HPDE6-E6E7 (cell line): ENCODE measurements around the gene SOX2.

Experiments
- DNase-seq: peaks from one replicate; pipeline ENCODE4 v3.0.0; 2011; ENCODE audit warnings: missing footprints; ENCODE audit errors: extremely low spot score

The SOX2 gene

DNA sequence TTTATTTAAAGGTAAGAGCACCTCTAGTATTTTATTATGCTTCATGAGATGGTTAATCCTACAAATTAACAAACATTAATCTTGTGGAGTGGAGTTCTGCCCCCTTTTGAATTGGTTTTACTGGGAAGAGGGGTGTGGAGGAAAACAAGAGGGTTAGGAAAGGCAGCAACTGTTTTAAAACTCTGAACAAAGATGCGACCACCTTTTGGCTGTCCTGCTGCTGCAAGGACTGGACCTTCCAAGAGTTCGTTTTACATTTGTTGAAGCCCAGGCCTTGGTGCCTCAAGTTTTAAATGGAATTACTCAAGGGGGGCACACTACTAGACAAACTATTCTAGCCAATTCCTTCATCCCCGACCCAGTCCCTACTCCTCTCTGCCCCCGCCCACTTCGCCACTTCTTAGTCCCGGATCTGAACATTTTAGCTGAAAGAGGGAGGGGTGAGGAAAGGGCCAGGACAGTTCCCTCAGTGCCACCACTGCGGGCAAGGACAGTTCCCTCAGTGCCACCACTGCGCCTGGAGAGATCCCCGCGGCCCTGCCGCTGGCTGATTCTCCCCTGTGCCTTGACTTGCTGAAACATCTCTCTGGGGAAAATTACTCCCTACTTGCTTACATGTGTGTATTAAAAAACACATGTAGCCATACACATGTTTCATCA, 11.2 kb downstream of the SOX2 start:
- DNase-seq, result no peak

DNA sequence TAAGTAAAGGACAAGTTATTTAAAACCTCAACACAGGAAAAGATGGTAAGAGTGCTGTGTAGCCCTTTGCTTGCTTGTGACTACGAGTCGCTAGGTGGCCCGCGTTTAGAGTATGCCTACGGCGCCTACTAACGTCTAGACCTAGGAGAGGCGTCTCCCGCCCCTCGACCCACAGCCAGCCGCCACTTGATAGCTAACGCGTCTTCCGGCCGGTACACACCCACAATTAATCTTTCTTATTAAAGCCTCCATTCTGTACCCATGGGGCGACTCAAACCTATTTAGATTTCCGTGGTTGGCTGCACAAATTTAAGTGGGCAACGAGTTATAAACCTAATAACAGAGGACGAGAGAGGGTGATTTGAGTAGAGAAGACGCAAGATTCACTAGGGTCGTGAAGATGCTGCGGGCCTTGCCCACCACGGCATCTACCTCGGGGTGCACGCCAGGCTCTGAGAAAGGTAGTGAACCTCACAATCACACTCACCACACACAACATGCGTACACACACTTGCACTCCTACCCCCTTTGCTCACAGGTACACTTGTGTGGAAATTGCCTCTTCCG, 12.0 kb downstream of the SOX2 start:
- DNase-seq, result no peak

DNA sequence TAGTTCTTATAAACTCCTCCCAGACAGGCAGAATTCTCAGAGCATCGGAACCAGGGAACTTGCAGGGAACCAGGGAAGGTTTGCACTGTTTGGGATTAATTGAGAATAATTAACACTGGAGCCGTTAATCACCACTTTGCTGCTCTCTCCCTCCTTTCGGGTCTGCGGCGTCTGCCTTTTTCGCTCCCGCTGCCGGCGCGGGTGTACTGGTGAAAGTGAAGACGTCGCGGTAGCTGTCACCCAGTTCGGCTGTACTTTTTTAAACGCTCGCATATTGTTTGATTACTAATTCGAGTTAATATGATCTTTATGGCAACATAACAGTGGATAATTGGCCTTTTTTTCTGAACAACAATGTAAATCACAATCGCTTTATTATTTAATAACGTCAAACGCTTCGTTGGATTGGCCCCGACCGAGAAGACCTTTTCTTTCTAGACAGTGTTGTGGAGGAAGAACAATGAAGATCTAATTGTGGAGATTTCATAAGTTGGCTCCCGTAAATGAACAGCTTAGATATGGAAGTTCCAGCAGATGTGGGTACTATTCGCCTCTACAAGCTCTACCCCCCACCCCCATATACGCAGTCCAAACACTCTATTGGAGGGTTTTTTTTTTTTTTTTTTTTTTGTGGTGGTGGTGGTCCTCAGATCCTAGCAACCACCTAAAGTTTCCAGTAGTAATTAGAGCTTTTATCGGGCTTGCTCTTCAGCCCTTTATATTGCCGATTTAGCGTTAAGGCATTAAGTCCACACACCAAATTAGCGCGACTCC, 12.7 kb downstream of the SOX2 start:
- DNase-seq, result no peak

- no peak for DNase-seq
Measured at GRCh38 chr3:181725131-181725731, 13.5 kb downstream of the SOX2 start.

GRCh38 chr3:181725830-181726229, 14.1 kb downstream of the SOX2 start:
- DNase-seq, result no peak

DNA sequence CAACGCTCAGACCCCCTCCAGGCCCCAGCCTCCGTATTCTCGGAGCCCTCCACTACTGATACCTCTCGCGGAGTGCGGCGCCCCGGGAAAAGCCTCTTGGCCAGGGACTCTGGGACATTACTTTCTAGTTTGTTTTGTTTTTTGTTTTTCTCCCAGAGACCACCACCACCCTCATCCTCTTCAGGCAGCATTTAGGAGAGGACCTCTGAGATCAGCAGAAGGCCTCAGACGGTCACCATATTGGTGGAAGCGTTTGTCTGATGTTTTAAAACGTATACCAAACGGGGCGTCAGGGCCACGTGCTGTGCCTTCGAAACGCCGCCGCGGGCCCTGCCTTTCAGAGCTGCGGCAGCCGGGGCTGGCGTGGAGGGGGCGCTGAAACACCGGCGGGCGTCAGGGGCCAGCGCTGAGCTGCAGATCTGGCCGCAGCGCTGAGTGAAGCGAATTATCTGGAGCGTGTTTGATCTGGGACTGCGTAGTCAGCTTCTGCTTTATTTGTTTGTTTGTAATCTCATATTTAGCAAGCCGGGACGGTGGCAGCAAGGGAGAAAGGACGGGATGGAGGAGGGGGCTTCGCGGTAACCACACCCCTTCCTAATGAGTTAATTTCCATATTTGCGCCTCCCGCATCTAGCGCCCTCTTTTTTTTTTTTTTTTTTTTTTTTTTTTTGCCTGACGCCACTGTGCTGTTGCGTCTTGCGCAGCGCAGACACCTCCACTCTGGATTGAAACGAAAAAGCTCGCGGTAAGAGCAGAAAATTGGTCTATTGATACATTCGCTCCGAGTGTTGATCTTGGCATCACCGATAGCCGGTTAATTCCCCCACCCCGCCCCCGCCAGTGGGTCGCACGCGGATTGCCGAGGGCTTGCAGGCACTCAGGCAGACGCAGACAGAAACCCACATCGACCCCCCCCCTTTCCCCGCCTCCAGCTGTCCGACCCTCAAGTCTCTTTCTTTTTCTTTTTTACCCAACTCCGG, 14.9 kb downstream of the SOX2 start:
- no peak for DNase-seq

DNA sequence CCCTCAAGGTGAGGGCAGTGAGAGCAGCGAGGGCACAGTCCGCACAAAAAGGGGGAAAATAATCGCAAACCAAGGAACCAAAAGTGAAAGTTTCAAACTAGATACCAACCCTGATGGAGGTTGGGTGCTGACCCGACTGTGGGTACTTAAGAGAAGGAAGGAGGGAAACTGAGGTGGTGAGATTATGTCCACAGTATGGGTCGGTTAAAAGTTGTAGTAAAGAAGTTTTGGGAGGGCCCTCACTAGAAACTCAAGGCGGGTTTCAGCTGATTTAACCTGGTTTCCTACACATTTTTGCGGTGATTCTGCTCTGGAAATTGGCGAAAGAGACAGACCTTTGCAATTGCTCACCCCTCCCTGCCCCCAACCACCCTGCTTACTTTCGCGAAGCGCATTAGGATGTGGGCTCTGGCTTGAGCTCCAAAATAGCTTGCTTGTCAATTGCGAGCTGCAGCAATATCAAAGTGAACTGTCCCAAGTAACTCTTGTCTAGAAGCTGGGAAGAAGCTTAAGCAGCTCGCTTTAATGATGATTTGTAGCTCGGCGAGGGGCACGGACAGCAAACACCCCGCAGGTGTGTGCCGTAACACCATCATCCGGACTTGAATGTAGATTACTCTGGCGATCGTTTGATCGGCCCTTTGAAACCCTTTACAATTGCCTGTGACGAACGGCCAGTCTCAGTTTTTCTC, 15.8 kb downstream of the SOX2 start:
- DNase-seq, result no peak

- no peak for DNase-seq
Measured at GRCh38 chr3:181728470-181729340, 17.0 kb downstream of the SOX2 start.

- no peak for DNase-seq
Measured at GRCh38 chr3:181729341-181729869, 17.7 kb downstream of the SOX2 start.

GRCh38 chr3:181730316-181730715, 18.6 kb downstream of the SOX2 start:
- no peak for DNase-seq

GRCh38 chr3:181730934-181731333, 19.2 kb downstream of the SOX2 start:
- no peak for DNase-seq

- DNase-seq, result no peak
Measured at GRCh38 chr3:181735911-181736310, 24.2 kb downstream of the SOX2 start.

GRCh38 chr3:181738551-181738950, 26.8 kb downstream of the SOX2 start:
- DNase-seq, result no peak

DNA sequence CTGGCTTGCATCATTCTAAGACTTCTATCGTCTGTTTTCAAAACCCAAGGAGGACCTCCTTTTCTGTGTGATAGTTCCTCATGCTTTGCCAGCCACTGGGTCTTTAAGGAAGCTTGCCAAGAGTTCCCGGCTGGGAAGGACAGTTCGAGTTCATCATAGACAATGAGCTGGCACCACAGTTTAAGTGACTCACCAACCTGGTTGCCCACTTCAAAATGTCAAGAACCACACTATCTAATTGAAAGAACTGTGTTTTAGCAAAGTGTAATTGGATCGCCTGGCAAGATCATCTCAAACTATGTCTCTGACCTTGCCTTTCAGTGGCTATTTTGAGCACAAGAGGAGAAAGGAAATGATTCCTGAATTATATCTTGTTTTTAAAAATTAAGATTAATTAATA, 27.9 kb downstream of the SOX2 start:
- no peak for DNase-seq

GRCh38 chr3:181741417-181741816, 29.7 kb downstream of the SOX2 start:
- DNase-seq, result no peak

GRCh38 chr3:181752202-181752671, 40.5 kb downstream of the SOX2 start:
- DNase-seq, result no peak

- no peak for DNase-seq
Measured at GRCh38 chr3:181753391-181753790, 41.7 kb downstream of the SOX2 start.

GRCh38 chr3:181755959-181756358, 44.2 kb downstream of the SOX2 start:
- DNase-seq, result no peak

DNA sequence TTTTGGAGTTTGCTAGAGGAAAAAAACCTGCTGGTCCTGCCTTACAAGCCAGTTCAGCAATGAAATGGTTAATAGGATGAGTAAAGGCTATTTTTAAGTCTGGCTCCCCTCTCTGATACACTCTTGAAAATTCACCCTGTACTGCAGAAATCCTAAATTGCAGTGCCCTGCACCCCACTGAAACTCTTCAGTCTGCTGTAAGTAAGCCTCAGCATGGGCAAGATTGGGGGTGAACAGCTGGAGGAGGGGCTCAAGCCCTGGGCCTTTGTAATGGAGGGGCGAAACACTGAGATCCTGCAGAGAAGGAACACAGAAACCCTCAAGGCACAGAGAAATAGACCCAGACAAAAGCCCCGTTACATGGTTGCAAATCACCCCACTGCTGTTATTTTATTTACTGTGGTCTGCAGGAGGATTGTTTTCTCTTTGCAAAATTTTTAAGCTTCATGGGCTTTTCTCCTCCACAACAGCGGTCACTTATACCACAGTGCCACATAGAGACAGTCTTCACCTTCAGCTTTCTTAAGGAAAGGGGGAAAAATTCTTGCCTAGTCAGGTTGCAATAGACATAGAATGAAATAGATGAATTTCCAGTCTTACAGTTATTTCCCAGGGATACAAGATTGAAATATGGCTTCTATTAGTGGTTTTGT, 45.0 kb downstream of the SOX2 start:
- no peak for DNase-seq
